HepG2 (cell line): ENCODE data around the gene ST14. TPM values are rescaled to one million over a fixed set of nuclear protein-coding genes. Genes with fewer than 3 reads are reported as not detected.

ENCODE experiments used
- ARID5B ChIP-seq: IDR thresholded peaks from 2 replicates; pipeline ENCODE4 v1.4.0; 2020; ENCODE audit warnings: mild to moderate bottlenecking, missing genetic modification reagents
- BCL6 ChIP-seq: IDR thresholded peaks from 2 replicates; pipeline ENCODE4 v1.6.1; 2016; ENCODE audit warnings: missing genetic modification reagents, missing compliant biosample characterization
- CCAR2 ChIP-seq: fragments of 200-400 bp; formaldehyde crosslinking; optimal IDR thresholded peaks from 2 replicates; pipeline ENCODE3; 2018; ENCODE audit warnings: low read depth, mild to moderate bottlenecking, low read length, moderate library complexity
- CREM ChIP-seq, 2 experiments: sonication (generic) in 1 of 2; formaldehyde crosslinking in 1 of 2; IDR thresholded peaks; 2 replicates each; pipeline versions ENCODE4 v1.4.0 to v1.6.1; 2016 to 2020; ENCODE audit warnings: antibody characterized with exemption in 1 of 2, mild to moderate bottlenecking in 1 of 2, missing genetic modification reagents in 1 of 2
- ELF3 ChIP-seq: IDR thresholded peaks from 2 replicates; pipeline ENCODE4 v1.6.1; 2016; ENCODE audit warnings: missing genetic modification reagents, missing compliant biosample characterization
- FOXJ3 ChIP-seq: sonication (generic); formaldehyde crosslinking; IDR thresholded peaks from 2 replicates; pipeline ENCODE4 v1.4.0; 2020; ENCODE audit warnings: missing genetic modification reagents, mild to moderate bottlenecking, borderline replicate concordance
- FOXP1 ChIP-seq, 2 experiments: fragments of 450-650 bp in 1 of 2; IDR thresholded peaks; 2 replicates each; pipeline ENCODE4 v1.6.1; 2017 to 2018; ENCODE audit warnings: antibody characterized with exemption in 1 of 2
- GATAD2A ChIP-seq: IDR thresholded peaks from 2 replicates; pipeline ENCODE4 v1.6.1; 2016
- HDAC2 ChIP-seq: sonication (generic); formaldehyde crosslinking; IDR thresholded peaks from 2 replicates; pipeline ENCODE4 v1.4.0; 2020; ENCODE audit warnings: missing genetic modification reagents
- HNF4G ChIP-seq, 2 experiments: sonication (generic) in 1 of 2; formaldehyde crosslinking in 1 of 2; IDR thresholded peaks; 2 replicates each; pipeline versions ENCODE4 v1.4.0 to v1.6.1; 2011 to 2020; ENCODE audit warnings: borderline replicate concordance in 2 of 2, low read depth in 2 of 2, mild to moderate bottlenecking in 2 of 2, low read length in 1 of 2, missing genetic modification reagents in 1 of 2, moderate library complexity in 1 of 2
- HOXD1 ChIP-seq: sonication (generic); formaldehyde crosslinking; IDR thresholded peaks from 2 replicates; pipeline ENCODE4 v1.5.0; 2020; ENCODE audit warnings: missing genetic modification reagents
- MEIS2 ChIP-seq: sonication (generic); formaldehyde crosslinking; IDR thresholded peaks from 2 replicates; pipeline ENCODE4 v1.9.0; 2021; ENCODE audit warnings: mild to moderate bottlenecking, missing genetic modification reagents
- POGZ ChIP-seq: sonication (generic); formaldehyde crosslinking; IDR thresholded peaks from 2 replicates; pipeline ENCODE4 v1.4.0; 2020; ENCODE audit warnings: mild to moderate bottlenecking, missing genetic modification reagents
- RXRA ChIP-seq: sonication (generic); formaldehyde crosslinking; IDR thresholded peaks from 2 replicates; pipeline ENCODE4 v1.5.1; 2020; ENCODE audit warnings: missing genetic modification reagents
- SOX6 ChIP-seq, 2 experiments: fragments of 450-650 bp in 1 of 2; sonication (generic) in 1 of 2; formaldehyde crosslinking in 1 of 2; IDR thresholded peaks; 2 replicates each; pipeline versions ENCODE4 v1.4.0 to v1.6.1; 2017 to 2020; ENCODE audit warnings: antibody characterized with exemption in 1 of 2, mild to moderate bottlenecking in 1 of 2, missing genetic modification reagents in 1 of 2
- ZBTB38 ChIP-seq: sonication (generic); formaldehyde crosslinking; IDR thresholded peaks from 2 replicates; pipeline ENCODE4 v1.5.1; 2020; ENCODE audit warnings: mild to moderate bottlenecking, missing genetic modification reagents
- ZNF264 ChIP-seq: sonication (generic); formaldehyde crosslinking; IDR thresholded peaks from 2 replicates; pipeline ENCODE4 v1.4.0; 2020; ENCODE audit warnings: missing genetic modification reagents
- ZNF512B ChIP-seq: sonication (generic); formaldehyde crosslinking; IDR thresholded peaks from 2 replicates; pipeline ENCODE4 v1.5.1; 2020; ENCODE audit warnings: missing genetic modification reagents, mild to moderate bottlenecking, borderline replicate concordance
- ZSCAN9 ChIP-seq: IDR thresholded peaks from 2 replicates; pipeline ENCODE4 v1.6.1; 2016; ENCODE audit warnings: borderline replicate concordance
- polyA plus RNA-seq, 8 experiments: library from polyadenylated mRNA; depleted of rRNA in 3 of 8; stranded (reverse) in 7 of 8; unstranded in 1 of 8; fragments of >200 nt; fragmentation: Illumina TruSeq in 4 of 8; extraction: Trizol in 4 of 8; gene quantifications; 2 replicates each; pipeline versions ENCODE4 v1.2.1 to v1.2.3, GENCODE V29; 2011 to 2016; ENCODE audit warnings: low read depth in 4 of 8, missing spikeins in 1 of 8, mixed read lengths in 1 of 8; ENCODE audit not compliant: insufficient read depth in 1 of 8
- total RNA-seq, 5 experiments: library from RNA; depleted of rRNA; stranded (reverse); fragments of >200 nt; fragmentation: Illumina TruSeq; extraction: Trizol; gene quantifications; 2 replicates each; pipeline ENCODE4 v1.2.3, GENCODE V29; 2016; ENCODE audit warnings: low read depth in 1 of 5
- TF ChIP-seq, protein P1 (sequence below): IDR thresholded peaks from 2 replicates; pipeline ENCODE4 v1.6.1; 2016; ENCODE audit warnings: low read depth

The ST14 gene
- total and polyA plus RNA-seq, 2 of the 13 experiments (the other 11 are each of a cell fraction or from before 2014, with no cell fraction given) = 0.88 to 1.4 TPM

GRCh38 chr11:130129922-130130321, 29.7 kb upstream of the ST14 start (continued):
- TF ChIP-seq, protein P1, sequence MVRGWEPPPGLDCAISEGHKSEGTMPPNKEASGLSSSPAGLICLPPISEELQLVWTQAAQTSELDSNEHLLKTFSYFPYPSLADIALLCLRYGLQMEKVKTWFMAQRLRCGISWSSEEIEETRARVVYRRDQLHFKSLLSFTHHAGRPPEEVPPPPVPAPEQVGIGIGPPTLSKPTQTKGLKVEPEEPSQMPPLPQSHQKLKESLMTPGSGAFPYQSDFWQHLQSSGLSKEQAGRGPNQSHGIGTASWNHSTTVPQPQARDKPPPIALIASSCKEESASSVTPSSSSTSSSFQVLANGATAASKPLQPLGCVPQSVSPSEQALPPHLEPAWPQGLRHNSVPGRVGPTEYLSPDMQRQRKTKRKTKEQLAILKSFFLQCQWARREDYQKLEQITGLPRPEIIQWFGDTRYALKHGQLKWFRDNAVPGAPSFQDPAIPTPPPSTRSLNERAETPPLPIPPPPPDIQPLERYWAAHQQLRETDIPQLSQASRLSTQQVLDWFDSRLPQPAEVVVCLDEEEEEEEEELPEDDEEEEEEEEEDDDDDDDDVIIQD (CRISPR knock-in tag) = 0 out of 2 replicates have a peak, but pooled peaks have one; percentile 49
- TF ChIP-seq CCAR2 (no peak), ZNF512B (no peak), SOX6 (IDR thresholded peaks at IDR 0.05) (no peak), SOX6 (CRISPR knock-in tag; IDR thresholded peaks at IDR 0.05) (peak; percentile 48; the same call in 1 of the 2 replicates), FOXP1 (IDR thresholded peaks at IDR 0.05) (no peak), FOXP1 (CRISPR knock-in tag; IDR thresholded peaks at IDR 0.05) (peak; percentile 47; the same call in 1 of the 2 replicates), ZBTB38 (CRISPR knock-in tag) (peak; percentile 83), POGZ (peak; percentile 36; the same call in 1 of the 2 replicates), GATAD2A (CRISPR knock-in tag) (peak; percentile 47; the same call in 1 of the 2 replicates), HNF4G (IDR thresholded peaks at IDR 0.05; ENCODE audit: borderline replicate concordance, low read depth, low read length) (peak; percentile 37; the same call in 1 of the 2 replicates), HNF4G (CRISPR knock-in tag; IDR thresholded peaks at IDR 0.05; ENCODE audit: borderline replicate concordance, low read depth) (no peak), BCL6 (CRISPR knock-in tag) (peak; percentile 28; the same call in 1 of the 2 replicates), MEIS2 (CRISPR knock-in tag) (peak; percentile 51; the same call in 1 of the 2 replicates), FOXJ3 (CRISPR knock-in tag) (peak; percentile 51; the same call in 1 of the 2 replicates), ZNF264 (0 out of 2 replicates have a peak, but pooled peaks have one; percentile 39), HOXD1 (0 out of 2 replicates have a peak, but pooled peaks have one; percentile 40), RXRA (CRISPR knock-in tag) (peak; percentile 34; the same call in 1 of the 2 replicates), ELF3 (CRISPR knock-in tag) (peak; percentile 49), CREM (IDR thresholded peaks at IDR 0.05) (0 out of 2 replicates have a peak, but pooled peaks have one; percentile 43), CREM (CRISPR knock-in tag; IDR thresholded peaks at IDR 0.05) (no peak), ARID5B (CRISPR knock-in tag) (peak; percentile 72), ZSCAN9 (CRISPR knock-in tag) (0 out of 2 replicates have a peak, but pooled peaks have one; percentile 18), HDAC2 (CRISPR knock-in tag) (0 out of 2 replicates have a peak, but pooled peaks have one; percentile 41)
